Right ventricle myocardium superior (tissue), 1 donor: Measurements from ENCODE around the gene EPB41L3. TPM values are rescaled to one million over a fixed set of nuclear protein-coding genes. Genes with fewer than 3 reads are reported as not detected.

Experiments used
- ATAC-seq: fragments of 200-7000 bp; cut with Tn5 transposase; one replicate; pipeline ENCODE4 v1.9.1; 2020; ENCODE audit warnings: mild to moderate bottlenecking; ENCODE audit not compliant: poor library complexity
- DNase-seq: peaks from one replicate; pipeline ENCODE4 v3.0.0-alpha.2; 2020
- intact Hi-C: fragments of 100-400 bp; cut with DNase I; formaldehyde crosslinking; loops from one replicate; pipeline ENCODE4 v1.11.2; 2022
- total RNA-seq: library from RNA; stranded (reverse); fragmentation: NEBNext Ultra II Directional; extraction: Animal tissue kit (Norgen Biotek cat#: 25700); gene quantifications from one replicate; pipeline ENCODE4 v1.2.1, GENCODE V29; 2021
- donor health status: DM: no; HTN: yes; CAD: no; lungs with severe emphysema.

The EPB41L3 gene
- total RNA-seq, 1 donor from 2014 or later: 6.8 TPM

GRCh38 chr18:5430131-5430530 lies 113.7 kb downstream of the EPB41L3 start:
- ATAC-seq (no peak), DNase-seq (no peak)
- intact Hi-C loops: no loop called here

GRCh38 chr18:5429681-5430080 lies 114.1 kb downstream of the EPB41L3 start:
- no peak for DNase-seq
- no peak for ATAC-seq
- intact Hi-C loops: no loop called here

- intact Hi-C loops: no loop called here
- DNase-seq: no peak
- ATAC-seq: no peak
These were observed 118.1 kb downstream of the EPB41L3 start for GRCh38 chr18:5425721-5426120.

- ATAC-seq (no peak), DNase-seq (no peak)
- intact Hi-C loops: no loop called here
These were observed 118.7 kb downstream of the EPB41L3 start for GRCh38 chr18:5424903-5425664.

GRCh38 chr18:5422626-5423025 lies 121.2 kb downstream of the EPB41L3 start:
- intact Hi-C loops: no loop called here
- no peak for ATAC-seq
- DNase-seq: no peak

GRCh38 chr18:5421981-5422380 lies 121.8 kb downstream of the EPB41L3 start:
- intact Hi-C loops: no loop called here
- ATAC-seq: no peak
- DNase-seq: no peak

- ATAC-seq: peak; percentile 38
- intact Hi-C loops: no loop called here
- DNase-seq: no peak
These were observed 122.9 kb downstream of the EPB41L3 start for GRCh38 chr18:5420906-5421305.

GRCh38 chr18:5419601-5420000 lies 124.2 kb downstream of the EPB41L3 start:
- no peak for DNase-seq
- intact Hi-C loops: no loop called here
- ATAC-seq: no peak

- DNase-seq (no peak), ATAC-seq (no peak)
- intact Hi-C loops: no loop called here
These were observed 124.8 kb downstream of the EPB41L3 start for GRCh38 chr18:5419030-5419429.

- intact Hi-C loops: no loop called here
- no peak for ATAC-seq
- no peak for DNase-seq
These were observed 126.5 kb downstream of the EPB41L3 start for GRCh38 chr18:5417342-5417741.

GRCh38 chr18:5416112-5416511 lies 127.7 kb downstream of the EPB41L3 start:
- intact Hi-C loops: no loop called here
- no peak for DNase-seq
- no peak for ATAC-seq

- intact Hi-C loops: no loop called here
- no peak for DNase-seq
- no peak for ATAC-seq
These were observed 128.1 kb downstream of the EPB41L3 start for GRCh38 chr18:5415665-5416064.

GRCh38 chr18:5415031-5415430 lies 128.8 kb downstream of the EPB41L3 start:
- ATAC-seq (no peak), DNase-seq (no peak)
- intact Hi-C loops: no loop called here

GRCh38 chr18:5414546-5414945 lies 129.3 kb downstream of the EPB41L3 start:
- no peak for ATAC-seq
- intact Hi-C loops: no loop called here

GRCh38 chr18:5413447-5413846 lies 130.3 kb downstream of the EPB41L3 start:
- ATAC-seq: no peak
- intact Hi-C loops: no loop called here
- no peak for DNase-seq

More at GRCh38 chr18:5414546-5414945, 129.3 kb downstream of the EPB41L3 start:
- no peak for DNase-seq

GRCh38 chr18:5410582-5410981 lies 133.2 kb downstream of the EPB41L3 start:
- DNase-seq (no peak), ATAC-seq (no peak)
- intact Hi-C loops: no loop called here

GRCh38 chr18:5398269-5398668 lies 145.5 kb downstream of the EPB41L3 start:
- DNase-seq (no peak), ATAC-seq (no peak)
- intact Hi-C loops: no loop called here

- intact Hi-C loops: no loop called here
- DNase-seq (no peak), ATAC-seq (no peak)
These were observed 146.7 kb downstream of the EPB41L3 start for GRCh38 chr18:5397102-5397501.

GRCh38 chr18:5395860-5396448 lies 147.8 kb downstream of the EPB41L3 start:
- intact Hi-C loops: no loop called here
- no peak for DNase-seq
- no peak for ATAC-seq

- no peak for ATAC-seq
- intact Hi-C loops: no loop called here
- no peak for DNase-seq
These were observed 150.0 kb downstream of the EPB41L3 start for GRCh38 chr18:5393779-5394178.

- DNase-seq: no peak
- intact Hi-C loops: no loop called here
- ATAC-seq: no peak
These were observed 152.4 kb downstream of the EPB41L3 start for GRCh38 chr18:5391409-5391808.
